Parathyroid adenoma (tissue), 2 donors: ENCODE measurements around the gene SPON1.

ENCODE experiments used
- H2AFZ ChIP-seq: fragments of 300-600 bp; sonication (generic); one replicate; pipeline ENCODE4 v1.7.0; 2017; ENCODE audit warnings: antibody characterized with exemption, mild to moderate bottlenecking
- H3K27ac ChIP-seq: fragments of 300-600 bp; sonication (generic); one replicate; pipeline ENCODE4 v1.7.0; 2017
- H3K27me3 ChIP-seq: fragments of 300-600 bp; sonication (generic); one replicate; pipeline ENCODE4 v1.7.0; 2017; ENCODE audit warnings: low read length; ENCODE audit not compliant: control insufficient read depth, insufficient read depth
- H3K36me3 ChIP-seq: fragments of 300-600 bp; sonication (generic); one replicate; pipeline ENCODE4 v1.7.0; 2017; ENCODE audit warnings: low read length; ENCODE audit not compliant: control insufficient read depth, insufficient read depth
- H3K4me1 ChIP-seq: fragments of 300-600 bp; sonication (generic); one replicate; pipeline ENCODE4 v1.7.0; 2017; ENCODE audit warnings: control low read depth
- H3K4me2 ChIP-seq: fragments of 300-600 bp; sonication (generic); one replicate; pipeline ENCODE4 v1.7.0; 2017; ENCODE audit warnings: low read length
- H3K4me3 ChIP-seq: fragments of 300-600 bp; sonication (generic); one replicate; pipeline ENCODE4 v1.7.0; 2017; ENCODE audit warnings: low read depth, low read length
- H3K79me2 ChIP-seq: fragments of 300-600 bp; sonication (generic); one replicate; pipeline ENCODE4 v1.7.0; 2017; ENCODE audit warnings: control low read depth
- H3K9ac ChIP-seq: fragments of 300-600 bp; sonication (generic); one replicate; pipeline ENCODE4 v1.7.0; 2017; ENCODE audit warnings: mild to moderate bottlenecking
- H3K9me3 ChIP-seq: fragments of 300-600 bp; sonication (generic); one replicate; pipeline ENCODE4 v1.7.0; 2017; ENCODE audit warnings: low read length; ENCODE audit not compliant: control insufficient read depth
- CTCF ChIP-seq: fragments of 300-600 bp; sonication (generic); IDR thresholded peaks from one replicate; pipeline ENCODE4 v1.7.0; 2017; ENCODE audit warnings: antibody characterized with exemption, mild to moderate bottlenecking
- donor health status: primary hyperparathyroidism.

SPON1 gene

GRCh38 chr11:14223636-14224288 lies 261.2 kb downstream of the SPON1 start:
- Histone ChIP-seq H3K4me1 (no peaks in the 10 kb centered on the region), H2AFZ (no peak overlapping the region), H3K79me2 (no peaks in the 10 kb centered on the region), H3K9ac (no peak overlapping the region), H3K9me3 (no peaks in the 10 kb centered on the region), H3K36me3 (no peaks in the 10 kb centered on the region), H3K27me3 (no peaks in the 10 kb centered on the region), H3K4me3 (no peak overlapping the region), H3K27ac (no peak overlapping the region), H3K4me2 (no peak overlapping the region)
- TF ChIP-seq CTCF, result no peak

GRCh38 chr11:14224395-14224794 lies 261.9 kb downstream of the SPON1 start:
- no peak overlapping the region for H3K27ac ChIP-seq
- H3K4me1 ChIP-seq, result no peaks in the 10 kb centered on the region
- no peak overlapping the region for H3K4me3 ChIP-seq
- H3K27me3 ChIP-seq, result no peaks in the 10 kb centered on the region
- H2AFZ ChIP-seq, result no peak overlapping the region
- H3K4me2 ChIP-seq, result no peak overlapping the region
- no peak overlapping the region for H3K9ac ChIP-seq
- no peaks in the 10 kb centered on the region for H3K79me2 ChIP-seq
- TF ChIP-seq CTCF, result no peak
- no peaks in the 10 kb centered on the region for H3K9me3 ChIP-seq
- H3K36me3 ChIP-seq, result no peaks in the 10 kb centered on the region

GRCh38 chr11:14225666-14226065 lies 263.1 kb downstream of the SPON1 start:
- H3K9ac ChIP-seq, result no peak overlapping the region
- no peak overlapping the region for H2AFZ ChIP-seq
- no peak for TF ChIP-seq CTCF
- no peaks in the 10 kb centered on the region for H3K79me2 ChIP-seq
- no peak overlapping the region for H3K4me2 ChIP-seq
- H3K9me3 ChIP-seq, result no peaks in the 10 kb centered on the region
- no peak overlapping the region for H3K27ac ChIP-seq
- no peaks in the 10 kb centered on the region for H3K36me3 ChIP-seq
- no peaks in the 10 kb centered on the region for H3K4me1 ChIP-seq
- no peaks in the 10 kb centered on the region for H3K27me3 ChIP-seq
- no peak overlapping the region for H3K4me3 ChIP-seq

- Histone ChIP-seq H2AFZ (no peak overlapping the region), H3K9me3 (no peaks in the 10 kb centered on the region), H3K36me3 (no peaks in the 10 kb centered on the region), H3K27me3 (no peaks in the 10 kb centered on the region), H3K4me2 (no peak overlapping the region), H3K4me3 (no peak overlapping the region), H3K4me1 (no peaks in the 10 kb centered on the region), H3K27ac (no peak overlapping the region), H3K79me2 (no peaks in the 10 kb centered on the region), H3K9ac (no peak overlapping the region)
- TF ChIP-seq CTCF, result no peak
These were observed 265.8 kb downstream of the SPON1 start for GRCh38 chr11:14228356-14228755.

GRCh38 chr11:14229472-14229871 lies 266.9 kb downstream of the SPON1 start:
- Histone ChIP-seq H3K9me3 (no peaks in the 10 kb centered on the region), H3K4me3 (no peak overlapping the region), H3K27ac (no peak overlapping the region), H3K36me3 (no peaks in the 10 kb centered on the region), H3K27me3 (no peaks in the 10 kb centered on the region), H3K79me2 (no peaks in the 10 kb centered on the region), H3K4me2 (no peak overlapping the region), H2AFZ (no peak overlapping the region), H3K4me1 (no peaks in the 10 kb centered on the region), H3K9ac (no peak overlapping the region)
- no peak for TF ChIP-seq CTCF
